ENCODE results near the gene ZNF594. TPM values are rescaled to one million over a fixed set of nuclear protein-coding genes. Genes with fewer than 3 reads are reported as not detected.
"Not testable (repeated sequence)": the region's sequence is repeated elsewhere in the genome, so short reads cannot be mapped to it uniquely, and the experiment has no call there.

The ZNF594 gene
- total RNA-seq, 1 experiment from 2014 or later = 18.4 TPM

- ChIA-PET CTCF (no interaction called here), POLR2A (ENCODE audit: unreplicated experiment) (no interaction called here)
- Histone ChIP-seq H3K4me1 (replicated peaks; ENCODE audit: insufficient read depth) (no peaks in the 10 kb centered on the region), H3F3A (ENCODE audit: insufficient read depth, low read depth) (no peaks in the 10 kb centered on the region), H3K4me3 (no peak overlapping the region), H3K79me2 (ENCODE audit: low read depth) (no peaks in the 10 kb centered on the region), H3K27me3 (ENCODE audit: insufficient read depth, low read depth) (peaks cover 74% of the 10 kb centered on the region), H3K27ac (no peak overlapping the region), H3K4me2 (no peak overlapping the region), H2AFZ (no peak overlapping the region), H3K9me2 (ENCODE audit: insufficient read depth) (no peaks in the 10 kb centered on the region), H4K20me1 (ENCODE audit: insufficient read depth) (no peaks in the 10 kb centered on the region), H3K9me3 (ENCODE audit: insufficient read depth, low read depth) (no peaks in the 10 kb centered on the region), H3K36me3 (ENCODE audit: low read depth) (no peaks in the 10 kb centered on the region)
- intact Hi-C loops (cut with micrococcal nuclease; ENCODE audit: unreplicated experiment) = no loop called here
- DNase-seq = no peak
- no peak for TF ChIP-seq EZH2 (IDR thresholded peaks at IDR 0.05; ENCODE audit: low read depth)
- TF ChIP-seq CTCF (conservative IDR thresholded peaks at IDR 0.05) = no peak
- BruUV-seq (replicated peaks) = no TSS peak
Measured at GRCh38 chr17:5139458-5139732, 52.3 kb downstream of the ZNF594 start.

GRCh38 chr17:5138616-5139457, 52.8 kb downstream of the ZNF594 start:
- ChIA-PET CTCF (no interaction called here), POLR2A (ENCODE audit: unreplicated experiment) (no interaction called here)
- Histone ChIP-seq H3K36me3 (ENCODE audit: low read depth) (no peaks in the 10 kb centered on the region), H3K4me2 (no peak overlapping the region), H2AFZ (no peak overlapping the region), H4K20me1 (ENCODE audit: insufficient read depth) (no peaks in the 10 kb centered on the region), H3K9me3 (ENCODE audit: insufficient read depth, low read depth) (no peaks in the 10 kb centered on the region), H3K27ac (no peak overlapping the region), H3K79me2 (ENCODE audit: low read depth) (no peaks in the 10 kb centered on the region), H3K27me3 (ENCODE audit: insufficient read depth, low read depth) (peaks cover 78% of the 10 kb centered on the region), H3F3A (ENCODE audit: insufficient read depth, low read depth) (no peaks in the 10 kb centered on the region), H3K4me3 (no peak overlapping the region), H3K9me2 (ENCODE audit: insufficient read depth) (no peaks in the 10 kb centered on the region), H3K4me1 (replicated peaks; ENCODE audit: insufficient read depth) (no peaks in the 10 kb centered on the region)
- no peak for DNase-seq
- no peak for TF ChIP-seq CTCF (conservative IDR thresholded peaks at IDR 0.05)
- no peak for TF ChIP-seq EZH2 (IDR thresholded peaks at IDR 0.05; ENCODE audit: low read depth)
- intact Hi-C loops (cut with micrococcal nuclease; ENCODE audit: unreplicated experiment) = no loop called here
- BruUV-seq (replicated peaks) = no TSS peak

- H3K9me3 ChIP-seq (ENCODE audit: insufficient read depth, low read depth); H2AFZ ChIP-seq; H3K4me1 ChIP-seq (replicated peaks; ENCODE audit: insufficient read depth); CTCF ChIA-PET; DNase-seq; H3K4me3 ChIP-seq; intact Hi-C loops (cut with micrococcal nuclease; ENCODE audit: unreplicated experiment); H3F3A ChIP-seq (ENCODE audit: insufficient read depth, low read depth); H3K4me2 ChIP-seq; POLR2A ChIA-PET (ENCODE audit: unreplicated experiment); BruUV-seq (replicated peaks); H4K20me1 ChIP-seq (ENCODE audit: insufficient read depth); H3K36me3 ChIP-seq (ENCODE audit: low read depth); H3K9me2 ChIP-seq (ENCODE audit: insufficient read depth); H3K79me2 ChIP-seq (ENCODE audit: low read depth); H3K27ac ChIP-seq: not testable (repeated sequence)
- peaks cover 80% of the 10 kb centered on the region for H3K27me3 ChIP-seq (ENCODE audit: insufficient read depth, low read depth)
Measured at GRCh38 chr17:5138198-5138544, 53.5 kb downstream of the ZNF594 start.

GRCh38 chr17:5137511-5138197, 54.0 kb downstream of the ZNF594 start:
- H3K4me2 ChIP-seq; CTCF ChIA-PET; intact Hi-C loops (cut with micrococcal nuclease; ENCODE audit: unreplicated experiment); H3K27ac ChIP-seq; POLR2A ChIA-PET (ENCODE audit: unreplicated experiment); H3K9me3 ChIP-seq (ENCODE audit: insufficient read depth, low read depth); H4K20me1 ChIP-seq (ENCODE audit: insufficient read depth); H3F3A ChIP-seq (ENCODE audit: insufficient read depth, low read depth); H3K36me3 ChIP-seq (ENCODE audit: low read depth); H3K4me3 ChIP-seq; H3K79me2 ChIP-seq (ENCODE audit: low read depth); H2AFZ ChIP-seq; H3K9me2 ChIP-seq (ENCODE audit: insufficient read depth); BruUV-seq (replicated peaks); DNase-seq; H3K4me1 ChIP-seq (replicated peaks; ENCODE audit: insufficient read depth): not testable (repeated sequence)
- peaks cover 82% of the 10 kb centered on the region for H3K27me3 ChIP-seq (ENCODE audit: insufficient read depth, low read depth)

- H3F3A ChIP-seq (ENCODE audit: insufficient read depth, low read depth); BruUV-seq (replicated peaks); CTCF ChIA-PET; H3K9me2 ChIP-seq (ENCODE audit: insufficient read depth); H3K4me3 ChIP-seq; POLR2A ChIA-PET (ENCODE audit: unreplicated experiment); H3K79me2 ChIP-seq (ENCODE audit: low read depth); H4K20me1 ChIP-seq (ENCODE audit: insufficient read depth); H3K9me3 ChIP-seq (ENCODE audit: insufficient read depth, low read depth); H3K36me3 ChIP-seq (ENCODE audit: low read depth); DNase-seq; H3K4me1 ChIP-seq (replicated peaks; ENCODE audit: insufficient read depth); H3K4me2 ChIP-seq; H3K27ac ChIP-seq; H2AFZ ChIP-seq; intact Hi-C loops (cut with micrococcal nuclease; ENCODE audit: unreplicated experiment): not testable (repeated sequence)
- peaks cover 82% of the 10 kb centered on the region for H3K27me3 ChIP-seq (ENCODE audit: insufficient read depth, low read depth)
Measured at GRCh38 chr17:5136580-5137412, 54.9 kb downstream of the ZNF594 start.

Data from PC-9 (cell line).